HCT116 (cell line): ENCODE data around the gene ACVR1. TPM values are rescaled to one million over a fixed set of nuclear protein-coding genes. Genes with fewer than 3 reads are reported as not detected.

Experiments used
- ATAC-seq: fragments of 200-7000 bp; cut with Tn5 transposase; 2 replicates; pipeline ENCODE4 v1.9.1; 2020; ENCODE audit warnings: mild to moderate bottlenecking, moderate library complexity
- BruUV-seq: library from RNA; stranded (reverse); fragments of 400-500 nt; replicated peaks from 2 replicates; lab custom pipeline; 2021; lab: Mats Ljungman, UMichigan
- CTCF ChIA-PET: fragments of 300-600 bp; sonication (Branson Sonifier 250); formaldehyde crosslinking; loops from one replicate; lab custom pipeline; 2021; ENCODE audit warnings: antibody characterized with exemption; lab: Charles Lee
- POLR2A ChIA-PET: fragments of 300-600, 350-600 bp; sonication (Branson Sonifier 250); formaldehyde crosslinking; loops from one replicate; lab custom pipeline; 2021; ENCODE audit warnings: antibody characterized with exemption; lab: Charles Lee
- RAD21 ChIA-PET, 2 experiments: fragments of 300-600 bp; sonication (Branson Sonifier 250); formaldehyde crosslinking; loops; one replicate each; lab custom pipeline; 2023; ENCODE audit warnings: low total read pairs in 2 of 2; ENCODE audit not compliant: uncharacterized antibody in 2 of 2, unreplicated experiment in 2 of 2, low non-redundant PET in 1 of 2; lab: Charles Lee
- DNase-seq: peaks from one replicate; pipeline ENCODE4 v3.0.0-alpha.2; 2010; ENCODE audit warnings: low read depth, low spot score
- H2AFZ ChIP-seq: fragments of 200-600 bp; shearing (Covaris generic), sonication (generic); 2 replicates; pipeline ENCODE4 v1.6.1; 2017; ENCODE audit warnings: low read depth, mixed run types, mixed read lengths, antibody characterized with exemption, low read length; ENCODE audit not compliant: poor library complexity, severe bottlenecking
- H3K27ac ChIP-seq: 2 replicates; pipeline ENCODE4 v1.5.1; 2012; ENCODE audit warnings: low read depth, low read length
- H3K27me3 ChIP-seq: fragments of 200-600 bp; sonication (generic); 2 replicates; pipeline ENCODE4 v1.6.1; 2016; ENCODE audit warnings: mixed run types, low read length, mixed read lengths; ENCODE audit not compliant: insufficient read depth
- H3K36me3 ChIP-seq, 2 experiments: fragments of 200-500 bp in 1 of 2; fragments of 200-600 bp in 1 of 2; sonication (Bioruptor generic) in 1 of 2; sonication (generic) in 1 of 2; 2 replicates each; pipeline versions ENCODE4 v1.5.1 to v1.6.1; 2014 to 2016; ENCODE audit warnings: low read length in 2 of 2, inconsistent platforms in 1 of 2, mixed read lengths in 1 of 2, mixed run types in 1 of 2; ENCODE audit not compliant: insufficient read depth in 2 of 2, control insufficient read depth in 1 of 2
- H3K4me1 ChIP-seq, 2 experiments: fragments of 200-600 bp in 1 of 2; sonication (generic) in 1 of 2; 2 replicates each; pipeline versions ENCODE4 v1.5.1 to v1.6.1; 2012 to 2017; ENCODE audit warnings: low read length in 2 of 2, inconsistent platforms in 1 of 2, mild to moderate bottlenecking in 1 of 2, mixed read lengths in 1 of 2, mixed run types in 1 of 2, moderate library complexity in 1 of 2; ENCODE audit not compliant: insufficient read depth in 2 of 2, control insufficient read depth in 1 of 2
- H3K4me2 ChIP-seq: fragments of 200-600 bp; sonication (generic); 2 replicates; pipeline ENCODE4 v1.6.1; 2017; ENCODE audit warnings: mixed run types, low read length, mixed read lengths
- H3K4me3 ChIP-seq, 2 experiments: fragments of 200-600 bp in 1 of 2; sonication (generic) in 1 of 2; replicated peaks in 1 of 2; 2 replicates each; pipeline ENCODE4 v1.5.1; 2011 to 2016; ENCODE audit warnings: low read length in 2 of 2, control low read depth in 1 of 2, low read depth in 1 of 2, mild to moderate bottlenecking in 1 of 2, mixed read lengths in 1 of 2, mixed run types in 1 of 2
- H3K79me2 ChIP-seq: fragments of 200-600 bp; sonication (generic); 2 replicates; pipeline ENCODE4 v1.6.1; 2017; ENCODE audit warnings: mild to moderate bottlenecking, mixed run types, low read length, moderate library complexity, mixed read lengths; ENCODE audit not compliant: insufficient read depth
- H3K9ac ChIP-seq: fragments of 200-600 bp; sonication (generic); 2 replicates; pipeline ENCODE4 v1.6.1; 2016; ENCODE audit warnings: low read length, mixed read lengths
- H3K9me2 ChIP-seq: fragments of 200-600 bp; sonication (generic), shearing (Covaris generic); 2 replicates; pipeline ENCODE4 v1.6.1; 2017; ENCODE audit warnings: mixed run types, mild to moderate bottlenecking, moderate library complexity; ENCODE audit not compliant: insufficient read depth
- H3K9me3 ChIP-seq, 2 experiments: fragments of 200-500 bp in 1 of 2; fragments of 200-600 bp in 1 of 2; sonication (Bioruptor generic) in 1 of 2; sonication (generic) in 1 of 2; 2 replicates each; pipeline ENCODE4 v1.6.1; 2014 to 2017; ENCODE audit warnings: low read length in 2 of 2, mixed read lengths in 2 of 2, inconsistent platforms in 1 of 2, low read depth in 1 of 2, mild to moderate bottlenecking in 1 of 2, mixed run types in 1 of 2, moderate library complexity in 1 of 2; ENCODE audit not compliant: control insufficient read depth in 1 of 2, insufficient read depth in 1 of 2
- H4K20me1 ChIP-seq: fragments of 200-600 bp; sonication (generic), shearing (Covaris generic); 2 replicates; pipeline ENCODE4 v1.6.1; 2017; ENCODE audit warnings: mixed run types, mild to moderate bottlenecking, moderate library complexity; ENCODE audit not compliant: insufficient read depth
- CBX3 ChIP-seq: IDR thresholded peaks from 2 replicates; pipeline ENCODE4 v1.6.1; 2012; ENCODE audit warnings: low read depth
- EGR1 ChIP-seq: IDR thresholded peaks from 2 replicates; pipeline ENCODE4 v1.6.1; 2012; ENCODE audit warnings: low read depth
- ELF1 ChIP-seq: IDR thresholded peaks from 2 replicates; pipeline ENCODE4 v1.6.1; 2012; ENCODE audit warnings: low read depth, borderline replicate concordance
- EZH2phosphoT487 ChIP-seq: fragments of 200-600 bp; IDR thresholded peaks from 2 replicates; pipeline ENCODE4 v1.6.1; 2018; ENCODE audit warnings: antibody characterized with exemption, borderline replicate concordance
- SIN3A ChIP-seq: IDR thresholded peaks from 2 replicates; pipeline ENCODE4 v1.6.1; 2012; ENCODE audit warnings: low read depth
- TCF7L2 ChIP-seq: IDR thresholded peaks from 2 replicates; pipeline ENCODE4 v1.7.0; 2011; ENCODE audit warnings: borderline replicate concordance, inconsistent platforms; ENCODE audit not compliant: insufficient read depth, insufficient read length; ENCODE audit errors: extremely low read depth
- YY1 ChIP-seq: IDR thresholded peaks from 2 replicates; pipeline ENCODE4 v1.6.1; 2011; ENCODE audit warnings: low read length, low read depth, moderate library complexity, mild to moderate bottlenecking; ENCODE audit not compliant: insufficient replicate concordance; ENCODE audit errors: extremely low read depth
- ZNF274 ChIP-seq: fragments of 200-500 bp; sonication (Bioruptor generic); IDR thresholded peaks from 2 replicates; pipeline ENCODE4 v1.6.1; 2014; ENCODE audit warnings: mild to moderate bottlenecking, low read depth, low read length, inconsistent platforms
- intact Hi-C: fragments of 100-400 bp; cut with micrococcal nuclease; formaldehyde crosslinking; loops from 2 replicates; pipeline ENCODE4 v1.10.0; 2022
- total RNA-seq: library from RNA; stranded (reverse); gene quantifications from one replicate; pipeline ENCODE4 v1.2.1, GENCODE V29; 2021; ENCODE audit not compliant: unreplicated experiment
- TF ChIP-seq, protein P1 (sequence below), 3 experiments: fragments of 200-600 bp in 1 of 3; sonication (generic) in 1 of 3; IDR thresholded peaks in 2 of 3; conservative IDR thresholded peaks in 1 of 3; 2 replicates each; pipeline ENCODE4 v1.5.1; 2012 to 2017; ENCODE audit warnings: low read depth in 2 of 3, low read length in 2 of 3, antibody characterized with exemption in 1 of 3, borderline replicate concordance in 1 of 3, control low read depth in 1 of 3, mild to moderate bottlenecking in 1 of 3, mixed read lengths in 1 of 3, mixed run types in 1 of 3, moderate library complexity in 1 of 3; ENCODE audit not compliant: insufficient read depth in 1 of 3
- TF ChIP-seq, protein P2 (sequence below): IDR thresholded peaks from 2 replicates; pipeline ENCODE4 v1.6.1; 2012
- TF ChIP-seq, protein P3 (sequence below): IDR thresholded peaks from 2 replicates; pipeline ENCODE4 v1.6.1; 2011; ENCODE audit warnings: mild to moderate bottlenecking, low read length, moderate library complexity; ENCODE audit not compliant: insufficient replicate concordance; ENCODE audit errors: extremely low read depth
- TF ChIP-seq, protein P4 (sequence below): IDR thresholded peaks from 2 replicates; pipeline ENCODE4 v1.6.1; 2012; ENCODE audit warnings: low read depth

ACVR1 gene
- total RNA-seq, 1 experiment from 2014 or later: 16.9 TPM

DNA sequence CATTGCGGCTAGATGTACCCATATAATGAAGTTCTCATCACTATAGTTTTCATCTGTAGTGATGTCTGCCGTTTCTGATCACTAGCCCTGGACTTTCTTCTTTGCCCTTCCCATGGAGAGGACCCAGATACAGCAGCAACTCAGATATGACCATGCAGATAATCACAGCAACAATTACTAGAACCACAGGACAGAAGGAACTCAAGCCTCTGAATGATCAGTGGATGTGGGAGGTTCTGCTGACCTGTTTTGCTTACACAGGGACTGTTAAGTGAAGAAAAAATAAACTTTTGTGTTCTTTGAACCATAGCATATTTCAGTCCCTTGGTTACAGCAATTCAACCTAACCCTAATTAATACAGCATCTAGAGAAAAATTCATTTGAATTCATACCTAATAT lies 62.7 kb downstream of the ACVR1 start:
- DNase-seq (no peak), ATAC-seq (no peak)
- H3K27me3 ChIP-seq: no peaks in the 10 kb centered on the region
- RAD21 ChIA-PET: no interaction called here
- no peaks in the 10 kb centered on the region for H3K79me2 ChIP-seq
- H3K27ac ChIP-seq: no peak overlapping the region
- H3K9me3 ChIP-seq: no peaks in the 10 kb centered on the region
- peaks cover 0 to 2% of the 10 kb centered on the region in 2 experiments; a peak in 1 of 4 replicates for H3K36me3 ChIP-seq
- no peaks in the 10 kb centered on the region for H3K4me1 ChIP-seq
- POLR2A ChIA-PET: no interaction called here
- no peak overlapping the region for H2AFZ ChIP-seq
- intact Hi-C loops: no loop called here
- CTCF ChIA-PET: no interaction called here
- H3K4me2 ChIP-seq: no peak overlapping the region
- H4K20me1 ChIP-seq: no peaks in the 10 kb centered on the region; the same call in 1 of the 2 replicates
- no peak overlapping the region for H3K9ac ChIP-seq
- BruUV-seq: no TSS peak
- H3K4me3 ChIP-seq: no peak overlapping the region
- TF ChIP-seq YY1 (no peak), EGR1 (no peak), ELF1 (no peak), CBX3 (no peak), SIN3A (no peak), EZH2phosphoT487 (no peak), TCF7L2 (no peak), ZNF274 (no peak)
- TF ChIP-seq, protein P1, sequence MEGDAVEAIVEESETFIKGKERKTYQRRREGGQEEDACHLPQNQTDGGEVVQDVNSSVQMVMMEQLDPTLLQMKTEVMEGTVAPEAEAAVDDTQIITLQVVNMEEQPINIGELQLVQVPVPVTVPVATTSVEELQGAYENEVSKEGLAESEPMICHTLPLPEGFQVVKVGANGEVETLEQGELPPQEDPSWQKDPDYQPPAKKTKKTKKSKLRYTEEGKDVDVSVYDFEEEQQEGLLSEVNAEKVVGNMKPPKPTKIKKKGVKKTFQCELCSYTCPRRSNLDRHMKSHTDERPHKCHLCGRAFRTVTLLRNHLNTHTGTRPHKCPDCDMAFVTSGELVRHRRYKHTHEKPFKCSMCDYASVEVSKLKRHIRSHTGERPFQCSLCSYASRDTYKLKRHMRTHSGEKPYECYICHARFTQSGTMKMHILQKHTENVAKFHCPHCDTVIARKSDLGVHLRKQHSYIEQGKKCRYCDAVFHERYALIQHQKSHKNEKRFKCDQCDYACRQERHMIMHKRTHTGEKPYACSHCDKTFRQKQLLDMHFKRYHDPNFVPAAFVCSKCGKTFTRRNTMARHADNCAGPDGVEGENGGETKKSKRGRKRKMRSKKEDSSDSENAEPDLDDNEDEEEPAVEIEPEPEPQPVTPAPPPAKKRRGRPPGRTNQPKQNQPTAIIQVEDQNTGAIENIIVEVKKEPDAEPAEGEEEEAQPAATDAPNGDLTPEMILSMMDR (IDR thresholded peaks at IDR 0.05 in 2 of 3, conservative IDR thresholded peaks at IDR 0.05 in 1 of 3; ENCODE audit: borderline replicate concordance in 1 of 3, insufficient read depth in 1 of 3, low read depth in 2 of 3, low read length in 2 of 3): no peak
- TF ChIP-seq, protein P2, sequence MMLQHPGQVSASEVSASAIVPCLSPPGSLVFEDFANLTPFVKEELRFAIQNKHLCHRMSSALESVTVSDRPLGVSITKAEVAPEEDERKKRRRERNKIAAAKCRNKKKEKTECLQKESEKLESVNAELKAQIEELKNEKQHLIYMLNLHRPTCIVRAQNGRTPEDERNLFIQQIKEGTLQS: no peak
- TF ChIP-seq, protein P3, sequence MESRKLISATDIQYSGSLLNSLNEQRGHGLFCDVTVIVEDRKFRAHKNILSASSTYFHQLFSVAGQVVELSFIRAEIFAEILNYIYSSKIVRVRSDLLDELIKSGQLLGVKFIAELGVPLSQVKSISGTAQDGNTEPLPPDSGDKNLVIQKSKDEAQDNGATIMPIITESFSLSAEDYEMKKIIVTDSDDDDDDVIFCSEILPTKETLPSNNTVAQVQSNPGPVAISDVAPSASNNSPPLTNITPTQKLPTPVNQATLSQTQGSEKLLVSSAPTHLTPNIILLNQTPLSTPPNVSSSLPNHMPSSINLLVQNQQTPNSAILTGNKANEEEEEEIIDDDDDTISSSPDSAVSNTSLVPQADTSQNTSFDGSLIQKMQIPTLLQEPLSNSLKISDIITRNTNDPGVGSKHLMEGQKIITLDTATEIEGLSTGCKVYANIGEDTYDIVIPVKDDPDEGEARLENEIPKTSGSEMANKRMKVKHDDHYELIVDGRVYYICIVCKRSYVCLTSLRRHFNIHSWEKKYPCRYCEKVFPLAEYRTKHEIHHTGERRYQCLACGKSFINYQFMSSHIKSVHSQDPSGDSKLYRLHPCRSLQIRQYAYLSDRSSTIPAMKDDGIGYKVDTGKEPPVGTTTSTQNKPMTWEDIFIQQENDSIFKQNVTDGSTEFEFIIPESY: no peak
- TF ChIP-seq, protein P4, sequence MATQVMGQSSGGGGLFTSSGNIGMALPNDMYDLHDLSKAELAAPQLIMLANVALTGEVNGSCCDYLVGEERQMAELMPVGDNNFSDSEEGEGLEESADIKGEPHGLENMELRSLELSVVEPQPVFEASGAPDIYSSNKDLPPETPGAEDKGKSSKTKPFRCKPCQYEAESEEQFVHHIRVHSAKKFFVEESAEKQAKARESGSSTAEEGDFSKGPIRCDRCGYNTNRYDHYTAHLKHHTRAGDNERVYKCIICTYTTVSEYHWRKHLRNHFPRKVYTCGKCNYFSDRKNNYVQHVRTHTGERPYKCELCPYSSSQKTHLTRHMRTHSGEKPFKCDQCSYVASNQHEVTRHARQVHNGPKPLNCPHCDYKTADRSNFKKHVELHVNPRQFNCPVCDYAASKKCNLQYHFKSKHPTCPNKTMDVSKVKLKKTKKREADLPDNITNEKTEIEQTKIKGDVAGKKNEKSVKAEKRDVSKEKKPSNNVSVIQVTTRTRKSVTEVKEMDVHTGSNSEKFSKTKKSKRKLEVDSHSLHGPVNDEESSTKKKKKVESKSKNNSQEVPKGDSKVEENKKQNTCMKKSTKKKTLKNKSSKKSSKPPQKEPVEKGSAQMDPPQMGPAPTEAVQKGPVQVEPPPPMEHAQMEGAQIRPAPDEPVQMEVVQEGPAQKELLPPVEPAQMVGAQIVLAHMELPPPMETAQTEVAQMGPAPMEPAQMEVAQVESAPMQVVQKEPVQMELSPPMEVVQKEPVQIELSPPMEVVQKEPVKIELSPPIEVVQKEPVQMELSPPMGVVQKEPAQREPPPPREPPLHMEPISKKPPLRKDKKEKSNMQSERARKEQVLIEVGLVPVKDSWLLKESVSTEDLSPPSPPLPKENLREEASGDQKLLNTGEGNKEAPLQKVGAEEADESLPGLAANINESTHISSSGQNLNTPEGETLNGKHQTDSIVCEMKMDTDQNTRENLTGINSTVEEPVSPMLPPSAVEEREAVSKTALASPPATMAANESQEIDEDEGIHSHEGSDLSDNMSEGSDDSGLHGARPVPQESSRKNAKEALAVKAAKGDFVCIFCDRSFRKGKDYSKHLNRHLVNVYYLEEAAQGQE: no peak
- no peaks in the 10 kb centered on the region for H3K9me2 ChIP-seq
